Activated T-cell treated with anti-CD3 and anti-CD28 coated beads, Interleukin-2, amount 50 U/mL, for 24 hours (primary cell): ENCODE results near the gene SERINC3.

Experiments used
- DNase-seq: peaks from one replicate; pipeline ENCODE4 v3.0.0-alpha.2; 2020
- H3K27ac Mint-ChIP-seq: 2 replicates; pipeline ENCODE4 v1.8.0; 2020; ENCODE audit warnings: mild to moderate bottlenecking, mixed read lengths
- H3K27me3 Mint-ChIP-seq: 2 replicates; pipeline ENCODE4 v1.8.0; 2020; ENCODE audit warnings: mixed read lengths
- H3K36me3 Mint-ChIP-seq: 2 replicates; pipeline ENCODE4 v1.8.0; 2020; ENCODE audit warnings: low read depth, mixed read lengths
- H3K4me1 Mint-ChIP-seq: 2 replicates; pipeline ENCODE4 v1.8.0; 2020; ENCODE audit warnings: low read depth, mixed read lengths
- H3K4me3 Mint-ChIP-seq: 2 replicates; pipeline ENCODE4 v1.8.0; 2020; ENCODE audit warnings: mild to moderate bottlenecking, moderate library complexity, mixed read lengths
- H3K9me3 Mint-ChIP-seq: 2 replicates; pipeline ENCODE4 v1.8.0; 2020; ENCODE audit warnings: mixed read lengths

The SERINC3 gene

GRCh38 chr20:44518248-44518647 lies 3.6 kb downstream of the SERINC3 start:
- H3K4me3 Mint-ChIP-seq = no peak overlapping the region
- no peaks in the 10 kb centered on the region for H3K9me3 Mint-ChIP-seq
- H3K27me3 Mint-ChIP-seq = no peaks in the 10 kb centered on the region
- H3K36me3 Mint-ChIP-seq = peaks cover 37% of the 10 kb centered on the region
- peaks cover 73% of the 10 kb centered on the region for H3K4me1 Mint-ChIP-seq
- peak overlapping the region; percentile 38 for H3K27ac Mint-ChIP-seq
- DNase-seq = no peak

DNA sequence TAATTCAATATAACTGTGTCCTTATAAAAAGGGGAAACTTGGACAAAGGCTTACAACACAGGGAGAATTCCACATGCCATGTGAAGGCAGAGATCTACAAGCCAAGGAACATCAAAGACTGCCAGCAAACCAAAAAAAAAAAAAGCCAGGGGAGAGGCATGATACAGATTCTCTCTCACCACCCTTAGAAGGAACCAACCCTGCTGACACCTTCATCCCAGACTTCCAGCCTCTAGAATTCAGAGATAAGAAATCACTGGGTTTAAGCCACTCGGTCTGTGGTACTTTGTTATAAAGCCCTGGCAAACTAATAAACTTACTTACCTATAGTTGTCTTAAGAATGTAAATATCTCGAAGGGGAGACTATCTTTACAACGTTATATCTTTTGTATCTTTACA lies 4.4 kb downstream of the SERINC3 start:
- peaks cover 68% of the 10 kb centered on the region for H3K4me1 Mint-ChIP-seq
- no peaks in the 10 kb centered on the region for H3K27me3 Mint-ChIP-seq
- H3K9me3 Mint-ChIP-seq = no peaks in the 10 kb centered on the region
- no peak overlapping the region for H3K4me3 Mint-ChIP-seq
- no peak for DNase-seq
- peaks cover 44% of the 10 kb centered on the region for H3K36me3 Mint-ChIP-seq
- H3K27ac Mint-ChIP-seq = peak overlapping the region; percentile 38

DNA sequence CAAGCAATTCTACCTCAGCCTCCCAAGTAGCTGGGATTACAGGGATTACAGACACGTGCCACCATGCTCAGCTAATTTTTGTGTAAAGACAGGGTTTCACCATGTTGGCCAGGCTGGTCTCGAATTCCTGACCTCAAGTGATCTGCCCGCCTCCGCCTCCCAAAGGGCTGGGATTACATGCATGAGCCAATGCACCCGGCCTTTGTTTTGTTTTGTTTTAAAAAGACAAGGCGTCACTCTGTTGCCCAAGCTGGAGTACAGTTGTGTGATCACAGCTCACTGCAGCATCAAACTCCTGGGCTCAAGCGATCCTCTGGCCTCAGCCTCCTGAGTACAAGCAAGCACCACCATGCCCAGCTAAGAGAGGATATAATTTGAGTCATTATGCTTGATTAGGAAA lies 5.4 kb downstream of the SERINC3 start:
- Mint-ChIP-seq H3K27ac (peak overlapping the region; percentile 38), H3K4me1 (peaks cover 63% of the 10 kb centered on the region), H3K4me3 (no peak overlapping the region), H3K27me3 (no peaks in the 10 kb centered on the region), H3K9me3 (no peaks in the 10 kb centered on the region), H3K36me3 (peaks cover 49% of the 10 kb centered on the region)
- DNase-seq = no peak

DNA sequence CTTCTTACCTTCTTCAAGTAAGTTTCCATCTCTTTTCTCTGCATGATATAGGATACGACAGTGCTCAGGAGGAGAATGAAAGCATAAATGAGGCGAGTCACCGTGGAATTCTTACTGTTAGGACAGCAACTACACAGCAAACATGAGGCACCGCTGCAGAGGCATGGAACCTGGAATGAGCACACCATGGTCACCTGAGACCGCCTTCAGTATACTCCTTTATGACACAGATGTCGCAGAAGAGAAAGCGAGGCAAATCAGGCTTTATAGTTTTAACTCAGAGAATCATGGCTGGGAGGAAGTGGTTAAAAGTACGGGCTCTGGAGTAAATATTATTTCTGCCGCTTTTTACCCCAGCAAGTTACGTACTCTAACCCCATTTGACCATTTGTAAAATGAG lies 8.0 kb downstream of the SERINC3 start:
- H3K27ac Mint-ChIP-seq = peak overlapping the region; percentile 66
- no peaks in the 10 kb centered on the region for H3K9me3 Mint-ChIP-seq
- no peak overlapping the region for H3K4me3 Mint-ChIP-seq
- H3K4me1 Mint-ChIP-seq = peaks cover 48% of the 10 kb centered on the region
- H3K27me3 Mint-ChIP-seq = no peaks in the 10 kb centered on the region
- H3K36me3 Mint-ChIP-seq = peaks cover 64% of the 10 kb centered on the region
- no peak for DNase-seq

DNA sequence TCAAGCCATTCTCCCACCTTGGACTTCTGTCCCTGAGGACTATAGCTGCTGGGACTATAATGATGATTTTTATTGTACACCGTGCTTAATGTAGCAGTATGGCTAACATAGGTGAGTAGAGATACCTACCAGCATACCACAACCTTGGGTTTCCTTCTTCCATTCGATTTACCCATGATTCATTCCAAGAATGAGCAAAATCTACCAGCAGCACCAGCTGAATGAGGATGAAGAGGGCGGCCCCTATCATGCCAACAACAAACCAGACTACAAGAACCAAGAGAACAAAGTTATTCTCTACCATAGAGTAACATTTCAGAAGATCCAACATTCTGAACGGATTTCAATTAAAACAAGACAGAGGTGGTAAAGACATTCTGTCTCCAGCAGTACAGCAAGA lies 12.1 kb downstream of the SERINC3 start:
- Mint-ChIP-seq H3K9me3 (no peaks in the 10 kb centered on the region), H3K27ac (peak overlapping the region; percentile 28), H3K4me1 (peaks cover 22% of the 10 kb centered on the region), H3K4me3 (no peak overlapping the region), H3K36me3 (peaks cover 72% of the 10 kb centered on the region), H3K27me3 (no peaks in the 10 kb centered on the region)
- no peak for DNase-seq

DNA sequence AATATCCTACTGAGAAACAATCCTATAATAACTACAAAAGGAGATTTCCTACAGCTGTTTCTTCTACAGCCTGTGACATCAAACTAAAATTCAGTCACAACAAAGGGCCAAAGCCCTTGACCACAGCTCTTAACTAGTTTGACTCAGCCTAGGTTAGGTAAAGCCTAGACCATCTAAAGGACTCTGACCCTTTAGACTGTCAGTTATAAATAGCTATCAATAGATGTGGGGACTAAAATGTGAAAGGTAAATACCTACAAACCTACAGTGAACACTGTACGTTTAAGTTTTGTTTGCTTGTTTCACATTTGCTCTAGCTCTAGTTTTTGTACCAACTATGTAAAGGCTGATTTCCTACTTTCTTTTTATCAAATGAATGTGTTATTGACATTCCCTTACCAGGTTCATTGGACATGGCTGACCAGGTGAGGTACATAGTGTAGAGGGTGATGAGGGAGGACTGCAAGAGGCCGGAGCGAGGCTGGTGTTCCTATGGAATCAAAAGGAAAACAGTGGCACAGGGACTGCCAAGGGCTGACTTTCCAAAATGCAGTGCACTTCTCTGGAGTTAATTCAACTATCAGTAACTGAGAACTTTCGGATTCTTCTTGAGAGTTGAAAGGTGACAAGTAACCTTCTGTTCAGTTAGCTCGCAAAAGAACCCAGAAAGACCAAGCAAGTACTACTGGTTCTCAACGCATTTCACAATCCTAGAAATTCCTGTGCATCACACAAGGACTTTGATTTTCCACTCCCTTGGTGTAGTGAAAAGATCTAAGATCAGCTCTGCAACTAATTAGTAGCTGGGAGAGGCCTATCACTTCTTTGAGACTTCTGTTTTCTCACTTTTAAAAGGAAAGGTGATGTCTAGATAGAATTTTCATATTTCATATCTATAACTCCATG lies 17.2 kb downstream of the SERINC3 start:
- Mint-ChIP-seq H3K9me3 (no peaks in the 10 kb centered on the region), H3K27ac (peak overlapping the region; percentile 66), H3K36me3 (peaks cover 81% of the 10 kb centered on the region), H3K4me3 (no peak overlapping the region), H3K4me1 (peaks cover 1% of the 10 kb centered on the region), H3K27me3 (no peaks in the 10 kb centered on the region)
- no peak for DNase-seq

DNA sequence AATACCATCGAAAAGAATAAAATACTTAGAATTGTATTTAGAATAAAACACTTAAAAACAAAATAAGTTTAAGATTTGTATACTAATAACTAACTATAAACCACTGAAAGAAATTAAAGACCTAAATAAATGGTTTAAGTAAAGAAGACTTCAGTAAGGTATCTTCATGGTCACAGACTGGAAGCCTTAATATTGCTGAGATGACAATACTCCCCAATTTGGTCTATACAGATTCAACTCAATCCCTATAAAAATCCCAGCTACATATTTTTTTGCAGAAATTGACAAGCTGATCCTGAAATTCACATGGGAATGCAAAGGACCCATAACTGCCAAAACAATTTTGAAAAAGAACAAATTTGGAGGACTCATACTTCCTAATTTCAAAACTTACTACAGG lies 18.9 kb downstream of the SERINC3 start:
- H3K36me3 Mint-ChIP-seq = peaks cover 81% of the 10 kb centered on the region
- peaks cover 4% of the 10 kb centered on the region for H3K4me1 Mint-ChIP-seq
- H3K27me3 Mint-ChIP-seq = no peaks in the 10 kb centered on the region
- no peak overlapping the region for H3K4me3 Mint-ChIP-seq
- DNase-seq = no peak
- no peak overlapping the region for H3K27ac Mint-ChIP-seq
- no peaks in the 10 kb centered on the region for H3K9me3 Mint-ChIP-seq

GRCh38 chr20:44501448-44501847 lies 20.4 kb downstream of the SERINC3 start:
- Mint-ChIP-seq H3K4me3 (no peak overlapping the region), H3K27me3 (no peaks in the 10 kb centered on the region), H3K36me3 (peaks cover 83% of the 10 kb centered on the region), H3K9me3 (no peaks in the 10 kb centered on the region), H3K27ac (peak overlapping the region; percentile 29), H3K4me1 (peaks cover 18% of the 10 kb centered on the region)
- no peak for DNase-seq

DNA sequence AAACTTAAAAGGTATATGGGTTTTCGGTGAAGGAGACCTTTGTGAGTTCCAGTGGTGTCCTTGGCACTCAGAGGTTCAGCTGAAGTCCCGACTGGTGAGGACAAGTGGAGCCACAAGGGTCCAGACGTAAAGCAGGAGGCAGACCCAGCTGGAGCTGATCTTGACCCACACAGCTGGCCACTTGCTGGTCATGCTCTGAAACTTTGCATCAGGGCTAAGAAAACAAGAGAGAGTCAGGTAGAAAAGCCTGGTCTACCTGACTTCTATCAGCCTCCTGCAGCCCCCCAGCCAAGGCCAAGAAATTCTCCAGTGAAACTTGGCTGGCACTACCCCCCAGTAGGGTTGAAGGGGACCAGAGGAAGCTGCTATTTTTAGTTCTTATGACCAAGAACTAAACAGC lies 21.6 kb downstream of the SERINC3 start:
- H3K27ac Mint-ChIP-seq = peak overlapping the region; percentile 39
- H3K9me3 Mint-ChIP-seq = no peaks in the 10 kb centered on the region
- no peak for DNase-seq
- no peaks in the 10 kb centered on the region for H3K27me3 Mint-ChIP-seq
- H3K36me3 Mint-ChIP-seq = peaks cover 93% of the 10 kb centered on the region
- H3K4me3 Mint-ChIP-seq = no peak overlapping the region
- peaks cover 30% of the 10 kb centered on the region for H3K4me1 Mint-ChIP-seq

- no peaks in the 10 kb centered on the region for H3K9me3 Mint-ChIP-seq
- no peak overlapping the region for H3K4me3 Mint-ChIP-seq
- peaks cover 95% of the 10 kb centered on the region for H3K36me3 Mint-ChIP-seq
- H3K4me1 Mint-ChIP-seq = peaks cover 46% of the 10 kb centered on the region
- DNase-seq = no peak
- H3K27me3 Mint-ChIP-seq = no peaks in the 10 kb centered on the region
- H3K27ac Mint-ChIP-seq = peak overlapping the region; percentile 93
Observed at GRCh38 chr20:44497761-44498160, 24.1 kb downstream of the SERINC3 start.

DNA sequence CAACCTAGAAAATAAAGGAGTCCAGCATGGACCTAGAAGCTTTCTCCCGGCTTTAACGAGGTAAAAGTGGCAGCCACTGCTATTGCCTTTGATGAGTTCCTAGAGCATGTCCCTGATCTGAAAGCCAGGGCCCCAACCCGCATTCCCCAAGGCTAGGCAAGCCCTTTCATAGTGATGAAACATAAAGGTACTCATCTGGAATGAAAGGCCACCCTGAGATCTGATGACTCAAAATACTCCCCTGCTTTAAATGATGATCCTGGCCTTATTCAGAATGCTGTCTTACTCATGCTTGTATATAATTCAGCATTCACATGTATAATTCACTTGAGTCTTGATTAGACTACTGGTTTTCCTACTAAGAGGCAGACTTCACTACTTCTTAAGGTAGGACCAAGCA lies 24.9 kb downstream of the SERINC3 start:
- Mint-ChIP-seq H3K27me3 (no peaks in the 10 kb centered on the region), H3K27ac (peak overlapping the region; percentile 93), H3K4me3 (no peak overlapping the region), H3K9me3 (no peaks in the 10 kb centered on the region), H3K36me3 (peaks cover 96% of the 10 kb centered on the region), H3K4me1 (peaks cover 51% of the 10 kb centered on the region)
- DNase-seq = peak; percentile 48

DNA sequence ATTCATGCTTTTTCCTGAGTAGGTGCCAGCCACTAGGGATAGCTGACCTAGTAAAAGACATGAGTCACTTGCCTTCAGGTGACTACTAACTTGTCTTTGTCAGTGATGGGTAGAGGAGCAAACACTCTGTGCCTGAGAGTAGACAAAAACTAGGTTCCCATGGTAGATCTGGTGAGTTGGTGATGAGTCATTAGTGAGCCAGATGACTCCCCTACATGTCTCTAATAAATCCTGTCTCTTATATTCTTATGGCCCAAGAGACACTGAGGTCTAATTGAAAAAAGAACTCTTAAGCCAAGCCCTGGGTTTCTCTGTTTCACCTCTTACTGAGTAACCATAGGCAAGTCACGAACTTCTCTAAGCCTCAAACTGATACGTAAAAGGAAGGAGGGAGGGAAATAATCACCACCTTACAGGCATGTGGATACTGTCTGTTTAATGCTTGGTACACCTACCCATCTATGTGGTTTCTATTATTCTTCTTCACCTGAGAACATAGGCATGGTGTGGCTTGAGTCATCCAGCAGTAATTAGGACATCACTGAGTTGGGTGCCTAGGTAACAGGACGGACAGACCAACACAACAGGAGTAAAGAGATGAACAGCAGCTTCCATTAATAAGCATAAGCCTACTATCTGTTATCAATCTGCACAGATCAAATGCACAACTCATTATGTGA lies 25.9 kb downstream of the SERINC3 start:
- Mint-ChIP-seq H3K27ac (peak overlapping the region; percentile 93), H3K9me3 (no peaks in the 10 kb centered on the region), H3K4me1 (peaks cover 60% of the 10 kb centered on the region), H3K27me3 (no peaks in the 10 kb centered on the region), H3K4me3 (no peak overlapping the region), H3K36me3 (peaks cover 96% of the 10 kb centered on the region)
- no peak for DNase-seq

DNA sequence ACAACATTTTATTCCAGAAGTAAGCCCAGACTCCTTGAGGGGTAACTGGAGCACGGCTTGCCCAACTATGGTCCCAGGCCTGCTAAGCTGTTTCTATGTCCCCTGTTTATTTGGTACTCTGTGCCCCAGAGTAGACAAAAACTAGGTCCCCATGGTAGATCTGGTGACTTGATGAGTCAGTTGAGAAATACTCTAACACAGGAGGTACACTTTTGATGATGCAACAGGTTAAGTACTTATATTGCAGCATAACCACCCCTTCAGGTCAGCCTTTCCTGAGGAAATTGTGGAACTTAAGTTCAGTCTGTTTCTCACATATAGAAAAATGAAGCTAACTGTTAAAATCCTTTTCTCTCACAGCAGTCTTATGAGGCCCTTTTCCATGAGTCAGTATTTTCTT lies 26.6 kb downstream of the SERINC3 start:
- no peak overlapping the region for H3K4me3 Mint-ChIP-seq
- H3K27me3 Mint-ChIP-seq = no peaks in the 10 kb centered on the region
- DNase-seq = no peak
- peak overlapping the region; percentile 93 for H3K27ac Mint-ChIP-seq
- no peaks in the 10 kb centered on the region for H3K9me3 Mint-ChIP-seq
- H3K36me3 Mint-ChIP-seq = peaks cover 94% of the 10 kb centered on the region
- peaks cover 63% of the 10 kb centered on the region for H3K4me1 Mint-ChIP-seq

- peaks cover 94% of the 10 kb centered on the region for H3K36me3 Mint-ChIP-seq
- H3K9me3 Mint-ChIP-seq = no peaks in the 10 kb centered on the region
- no peaks in the 10 kb centered on the region for H3K27me3 Mint-ChIP-seq
- H3K4me1 Mint-ChIP-seq = peaks cover 68% of the 10 kb centered on the region
- peak overlapping the region; percentile 93 for H3K27ac Mint-ChIP-seq
- no peak for DNase-seq
- no peak overlapping the region for H3K4me3 Mint-ChIP-seq
Observed at GRCh38 chr20:44494681-44495080, 27.2 kb downstream of the SERINC3 start.

- no peak for DNase-seq
- H3K9me3 Mint-ChIP-seq = no peaks in the 10 kb centered on the region
- H3K27ac Mint-ChIP-seq = peak overlapping the region; percentile 93
- peaks cover 72% of the 10 kb centered on the region for H3K4me1 Mint-ChIP-seq
- H3K4me3 Mint-ChIP-seq = no peak overlapping the region
- no peaks in the 10 kb centered on the region for H3K27me3 Mint-ChIP-seq
- H3K36me3 Mint-ChIP-seq = peaks cover 94% of the 10 kb centered on the region
Observed at GRCh38 chr20:44494266-44494665, 27.6 kb downstream of the SERINC3 start.
